GM18951 (cell line): ENCODE measurements around the gene TGFBR2.

Source experiments
- POLR2A ChIP-seq: IDR thresholded peaks from 4 replicates; pipeline ENCODE4 v1.6.1; 2011; ENCODE audit warnings: mild to moderate bottlenecking; ENCODE audit not compliant: insufficient read length, insufficient read depth; ENCODE audit errors: extremely low read depth
- in situ Hi-C: fragments of 300-500 bp; cut with MboI; formaldehyde crosslinking; loops from one replicate; pipeline ENCODE4 v1.12.0; 2022; ENCODE audit warnings: low sequenced_read_pairs, mixed read lengths, inconsistent platforms; ENCODE audit not compliant: unreplicated experiment

TGFBR2 gene

GRCh38 chr3:30629746-30630145 lies 23.3 kb downstream of the TGFBR2 start:
- TF ChIP-seq POLR2A = no peak
- in situ Hi-C loops = no loop called here

- in situ Hi-C loops = no loop called here
- no peak for TF ChIP-seq POLR2A
These were observed 24.0 kb downstream of the TGFBR2 start for GRCh38 chr3:30630238-30631030.

GRCh38 chr3:30631243-30631904 lies 25.0 kb downstream of the TGFBR2 start:
- in situ Hi-C loops = no loop called here
- TF ChIP-seq POLR2A = no peak

- in situ Hi-C loops = no loop called here
- TF ChIP-seq POLR2A = no peak
These were observed 25.7 kb downstream of the TGFBR2 start for GRCh38 chr3:30632065-30632464.

- in situ Hi-C loops = no loop called here
- no peak for TF ChIP-seq POLR2A
These were observed 26.1 kb downstream of the TGFBR2 start for GRCh38 chr3:30632521-30632920.

- no peak for TF ChIP-seq POLR2A
- in situ Hi-C loops = no loop called here
These were observed 27.3 kb downstream of the TGFBR2 start for GRCh38 chr3:30633718-30634117.

- in situ Hi-C loops = no loop called here
- TF ChIP-seq POLR2A = no peak
These were observed 28.6 kb downstream of the TGFBR2 start for GRCh38 chr3:30634761-30635735.

- TF ChIP-seq POLR2A = no peak
- in situ Hi-C loops = no loop called here
These were observed 31.2 kb downstream of the TGFBR2 start for GRCh38 chr3:30637310-30638219.

GRCh38 chr3:30638685-30639412 lies 32.4 kb downstream of the TGFBR2 start:
- no peak for TF ChIP-seq POLR2A
- in situ Hi-C loops = no loop called here

GRCh38 chr3:30639937-30640336 lies 33.5 kb downstream of the TGFBR2 start:
- no peak for TF ChIP-seq POLR2A
- in situ Hi-C loops = no loop called here

- in situ Hi-C loops = no loop called here
- TF ChIP-seq POLR2A = no peak
These were observed 34.5 kb downstream of the TGFBR2 start for GRCh38 chr3:30640851-30641250.

- TF ChIP-seq POLR2A = no peak
- in situ Hi-C loops = no loop called here
These were observed 35.2 kb downstream of the TGFBR2 start for GRCh38 chr3:30641416-30642251.
